GM18505 (cell line): ENCODE data around the gene F3.
A peak's percentile ranks its signal among the peaks of the same experiment; 100 is the strongest.

ENCODE experiments used
- ATAC-seq: cut with Tn5 transposase; IDR thresholded peaks from one replicate; pipeline ENCODE4 v1.9.1; 2021; ENCODE audit not compliant: unreplicated experiment
- POLR2A ChIP-seq: IDR thresholded peaks from 4 replicates; pipeline ENCODE4 v1.6.1; 2011; ENCODE audit warnings: borderline replicate concordance; ENCODE audit not compliant: insufficient read depth, insufficient read length; ENCODE audit errors: extremely low read depth

F3 gene

GRCh38 chr1:94481473-94481933 is 60.1 kb downstream of the F3 start:
- peak; percentile 94 for ATAC-seq

GRCh38 chr1:94479682-94480081 is 61.9 kb downstream of the F3 start:
- no peak for ATAC-seq
- no peak for TF ChIP-seq POLR2A

More at GRCh38 chr1:94481473-94481933, 60.1 kb downstream of the F3 start:
- no peak for TF ChIP-seq POLR2A
